Measurements from ENCODE around the gene MAP1B. TPM values are rescaled to one million over a fixed set of nuclear protein-coding genes. Genes with fewer than 3 reads are reported as not detected.

MAP1B gene
- total RNA-seq, 1 experiment from 2014 or later, result 8.9 TPM

- Histone ChIP-seq H3K36me3 (ENCODE audit: control insufficient read depth in 1 of 2, insufficient read depth in 2 of 2, low read length in 2 of 2) (no peaks in the 10 kb centered on the region), H3K9me3 (ENCODE audit: control insufficient read depth in 1 of 2, insufficient read depth in 1 of 2, low read depth in 1 of 2, low read length in 2 of 2) (no peaks in the 10 kb centered on the region), H3K4me3 (replicated peaks in 1 of 2; ENCODE audit: low read depth in 1 of 2, low read length in 2 of 2) (no peak overlapping the region), H3K9me2 (ENCODE audit: insufficient read depth) (no peaks in the 10 kb centered on the region), H3K27me3 (ENCODE audit: insufficient read depth, low read length) (no peaks in the 10 kb centered on the region), H3K4me2 (ENCODE audit: low read length) (no peak overlapping the region), H2AFZ (ENCODE audit: low read depth, low read length, poor library complexity, severe bottlenecking) (no peak overlapping the region), H3K79me2 (ENCODE audit: insufficient read depth, low read length) (no peaks in the 10 kb centered on the region), H3K9ac (ENCODE audit: low read length) (no peak overlapping the region), H3K27ac (ENCODE audit: low read depth, low read length) (no peak overlapping the region), H3K4me1 (ENCODE audit: control insufficient read depth in 1 of 2, insufficient read depth in 2 of 2, low read length in 2 of 2) (no peaks in the 10 kb centered on the region), H4K20me1 (ENCODE audit: insufficient read depth) (no peaks in the 10 kb centered on the region)
- no peak for TF ChIP-seq ZNF274 (IDR thresholded peaks at IDR 0.05; ENCODE audit: low read depth, low read length)
- TF ChIP-seq SP1 (IDR thresholded peaks at IDR 0.05; ENCODE audit: low read depth), result no peak
- TF ChIP-seq REST (IDR thresholded peaks at IDR 0.05; ENCODE audit: low read depth), result no peak
- TF ChIP-seq RAD21 (IDR thresholded peaks at IDR 0.05; ENCODE audit: low read depth), result no peak
- TF ChIP-seq FOSL1 (IDR thresholded peaks at IDR 0.05; ENCODE audit: low read depth), result no peak
- TF ChIP-seq POLR2A (IDR thresholded peaks at IDR 0.05; ENCODE audit: borderline replicate concordance, extremely low read depth, insufficient read depth, insufficient read length), result no peak
- TF ChIP-seq SRF (IDR thresholded peaks at IDR 0.05; ENCODE audit: low read depth), result no peak
- TF ChIP-seq JUND (IDR thresholded peaks at IDR 0.05), result no peak
- TF ChIP-seq YY1 (IDR thresholded peaks at IDR 0.05; ENCODE audit: extremely low read depth, insufficient replicate concordance, low read depth, low read length), result no peak
- TF ChIP-seq ELF1 (IDR thresholded peaks at IDR 0.05; ENCODE audit: borderline replicate concordance, low read depth), result no peak
- no peak for TF ChIP-seq TCF7L2 (IDR thresholded peaks at IDR 0.05; ENCODE audit: borderline replicate concordance, extremely low read depth, insufficient read depth, insufficient read length)
- no peak for TF ChIP-seq ATF3 (IDR thresholded peaks at IDR 0.05)
- no peak for TF ChIP-seq ZBTB33 (IDR thresholded peaks at IDR 0.05; ENCODE audit: extremely low read depth, insufficient replicate concordance, low read length)
- TF ChIP-seq CEBPB (IDR thresholded peaks at IDR 0.05; ENCODE audit: low read depth), result no peak
- TF ChIP-seq ZFX (IDR thresholded peaks at IDR 0.05), result no peak
- no peak for TF ChIP-seq EZH2 (IDR thresholded peaks at IDR 0.05)
- DNase-seq (ENCODE audit: low read depth, low spot score) (no peak), ATAC-seq (no peak)
- ChIA-PET CTCF (no interaction called here), POLR2A (no interaction called here), RAD21 (ENCODE audit: low non-redundant PET in 1 of 2, low total read pairs in 2 of 2, uncharacterized antibody in 2 of 2, unreplicated experiment in 2 of 2) (no interaction called here)
- intact Hi-C loops (cut with micrococcal nuclease), result no loop called here
- BruUV-seq (replicated peaks), result no TSS peak
Measured at GRCh38 chr5:72121052-72121779, 13.9 kb downstream of the MAP1B start.
